Upper lobe of left lung (tissue), 4 donors: ENCODE results near the gene MYLK.

ENCODE experiments used
- POLR2A ChIP-seq, 4 donors: fragments of 450-650 bp; IDR thresholded peaks; one replicate each; pipeline ENCODE4 v1.5.1; 2016 to 2017; ENCODE audit warnings: antibody characterized with exemption in 4 of 4, mild to moderate bottlenecking in 2 of 4
- TF ChIP-seq, protein P1 (sequence below), 6 experiments: fragments of 450-650 bp in 4 of 6; fragments of 200-600 bp in 2 of 6; sonication (generic) in 2 of 6; IDR thresholded peaks; one replicate each; pipeline ENCODE4 v1.5.1; 2016 to 2019; ENCODE audit warnings: antibody characterized with exemption in 6 of 6

DNA sequence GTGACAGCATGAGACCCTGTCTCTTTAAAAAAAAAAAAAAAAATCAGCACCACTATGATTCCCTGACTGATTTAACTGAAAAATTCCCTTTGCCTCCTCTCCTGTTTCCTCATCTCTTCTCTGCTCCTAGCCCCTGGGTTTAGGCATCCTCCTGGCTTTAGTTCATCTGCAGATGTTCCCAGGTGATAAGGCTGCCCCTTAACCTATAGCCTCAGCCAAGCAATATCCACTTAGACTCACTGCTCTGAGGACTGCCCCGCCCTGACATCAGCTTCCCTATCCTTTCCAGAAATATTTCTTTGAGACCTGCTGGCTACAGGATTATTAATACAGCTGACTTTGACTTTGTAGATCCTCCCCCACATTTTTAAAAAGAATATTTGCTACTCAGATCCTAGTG lies 259.8 kb downstream of the MYLK start:
- TF ChIP-seq, protein P1, sequence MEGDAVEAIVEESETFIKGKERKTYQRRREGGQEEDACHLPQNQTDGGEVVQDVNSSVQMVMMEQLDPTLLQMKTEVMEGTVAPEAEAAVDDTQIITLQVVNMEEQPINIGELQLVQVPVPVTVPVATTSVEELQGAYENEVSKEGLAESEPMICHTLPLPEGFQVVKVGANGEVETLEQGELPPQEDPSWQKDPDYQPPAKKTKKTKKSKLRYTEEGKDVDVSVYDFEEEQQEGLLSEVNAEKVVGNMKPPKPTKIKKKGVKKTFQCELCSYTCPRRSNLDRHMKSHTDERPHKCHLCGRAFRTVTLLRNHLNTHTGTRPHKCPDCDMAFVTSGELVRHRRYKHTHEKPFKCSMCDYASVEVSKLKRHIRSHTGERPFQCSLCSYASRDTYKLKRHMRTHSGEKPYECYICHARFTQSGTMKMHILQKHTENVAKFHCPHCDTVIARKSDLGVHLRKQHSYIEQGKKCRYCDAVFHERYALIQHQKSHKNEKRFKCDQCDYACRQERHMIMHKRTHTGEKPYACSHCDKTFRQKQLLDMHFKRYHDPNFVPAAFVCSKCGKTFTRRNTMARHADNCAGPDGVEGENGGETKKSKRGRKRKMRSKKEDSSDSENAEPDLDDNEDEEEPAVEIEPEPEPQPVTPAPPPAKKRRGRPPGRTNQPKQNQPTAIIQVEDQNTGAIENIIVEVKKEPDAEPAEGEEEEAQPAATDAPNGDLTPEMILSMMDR (IDR thresholded peaks at IDR 0.05) = no peak
- TF ChIP-seq POLR2A (IDR thresholded peaks at IDR 0.05) = no peak
